ENCODE results near the gene PTPRT.

DNA sequence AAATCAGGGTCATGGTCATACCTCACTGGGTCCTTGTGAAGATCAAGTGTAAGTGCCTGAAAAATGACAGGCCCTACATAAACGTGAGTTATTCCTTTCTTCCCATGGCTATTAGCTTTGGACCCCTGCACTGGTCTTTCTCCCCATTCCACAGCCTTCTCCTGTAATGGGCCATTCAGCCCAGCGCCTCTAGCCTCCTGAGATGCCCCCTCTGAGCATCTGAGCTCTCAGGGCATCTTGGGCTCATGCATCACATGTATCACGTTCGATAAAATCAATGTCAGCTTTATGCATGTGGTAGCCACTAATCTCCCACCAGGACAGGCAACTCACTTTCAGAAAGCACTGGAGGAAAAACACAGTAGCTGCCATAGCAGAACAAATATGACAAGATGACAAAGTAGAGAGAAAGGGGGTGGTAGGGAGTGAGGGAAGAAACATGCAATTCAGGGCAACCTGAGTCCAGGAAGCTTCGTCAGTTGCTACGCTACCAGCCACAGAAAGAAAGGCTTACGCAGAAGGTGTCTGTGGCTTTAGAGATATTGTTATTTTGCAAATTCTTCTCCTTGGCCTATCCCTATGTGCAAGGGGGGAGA is 498.8 kb downstream of the PTPRT start:
- TF ChIP-seq CTCF (IDR thresholded peaks at IDR 0.05 in 2 of 3, conservative IDR thresholded peaks at IDR 0.05 in 1 of 3; ENCODE audit: control insufficient read depth in 2 of 3, extremely low read depth in 1 of 3, insufficient read depth in 1 of 3, low read depth in 3 of 3, low read length in 3 of 3) (no peak), RB1 (IDR thresholded peaks at IDR 0.05; ENCODE audit: borderline replicate concordance) (no peak), ASH2L (IDR thresholded peaks at IDR 0.05; ENCODE audit: borderline replicate concordance, low read depth) (no peak), PAX8 (IDR thresholded peaks at IDR 0.05) (no peak), EGR1 (IDR thresholded peaks at IDR 0.05; ENCODE audit: borderline replicate concordance in 1 of 2, low read depth in 2 of 2, low read length in 2 of 2) (no peak)
- TF ChIP-seq, protein P1, sequence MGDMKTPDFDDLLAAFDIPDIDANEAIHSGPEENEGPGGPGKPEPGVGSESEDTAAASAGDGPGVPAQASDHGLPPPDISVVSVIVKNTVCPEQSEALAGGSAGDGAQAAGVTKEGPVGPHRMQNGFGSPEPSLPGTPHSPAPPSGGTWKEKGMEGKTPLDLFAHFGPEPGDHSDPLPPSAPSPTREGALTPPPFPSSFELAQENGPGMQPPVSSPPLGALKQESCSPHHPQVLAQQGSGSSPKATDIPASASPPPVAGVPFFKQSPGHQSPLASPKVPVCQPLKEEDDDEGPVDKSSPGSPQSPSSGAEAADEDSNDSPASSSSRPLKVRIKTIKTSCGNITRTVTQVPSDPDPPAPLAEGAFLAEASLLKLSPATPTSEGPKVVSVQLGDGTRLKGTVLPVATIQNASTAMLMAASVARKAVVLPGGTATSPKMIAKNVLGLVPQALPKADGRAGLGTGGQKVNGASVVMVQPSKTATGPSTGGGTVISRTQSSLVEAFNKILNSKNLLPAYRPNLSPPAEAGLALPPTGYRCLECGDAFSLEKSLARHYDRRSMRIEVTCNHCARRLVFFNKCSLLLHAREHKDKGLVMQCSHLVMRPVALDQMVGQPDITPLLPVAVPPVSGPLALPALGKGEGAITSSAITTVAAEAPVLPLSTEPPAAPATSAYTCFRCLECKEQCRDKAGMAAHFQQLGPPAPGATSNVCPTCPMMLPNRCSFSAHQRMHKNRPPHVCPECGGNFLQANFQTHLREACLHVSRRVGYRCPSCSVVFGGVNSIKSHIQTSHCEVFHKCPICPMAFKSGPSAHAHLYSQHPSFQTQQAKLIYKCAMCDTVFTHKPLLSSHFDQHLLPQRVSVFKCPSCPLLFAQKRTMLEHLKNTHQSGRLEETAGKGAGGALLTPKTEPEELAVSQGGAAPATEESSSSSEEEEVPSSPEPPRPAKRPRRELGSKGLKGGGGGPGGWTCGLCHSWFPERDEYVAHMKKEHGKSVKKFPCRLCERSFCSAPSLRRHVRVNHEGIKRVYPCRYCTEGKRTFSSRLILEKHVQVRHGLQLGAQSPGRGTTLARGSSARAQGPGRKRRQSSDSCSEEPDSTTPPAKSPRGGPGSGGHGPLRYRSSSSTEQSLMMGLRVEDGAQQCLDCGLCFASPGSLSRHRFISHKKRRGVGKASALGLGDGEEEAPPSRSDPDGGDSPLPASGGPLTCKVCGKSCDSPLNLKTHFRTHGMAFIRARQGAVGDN (IDR thresholded peaks at IDR 0.05) = no peak
